GM12875 (cell line): ENCODE results near the gene DRG2.

Experiments used
- H3K4me3 ChIP-seq: one replicate; pipeline ENCODE4 v1.5.1; 2011; ENCODE audit warnings: low read depth, low read length, control low read depth
- TF ChIP-seq, protein P1 (sequence below): IDR thresholded peaks from 2 replicates; pipeline ENCODE4 v1.5.1; 2011; ENCODE audit warnings: low read depth, mild to moderate bottlenecking, control low read depth, inconsistent platforms, low read length, moderate library complexity, borderline replicate concordance; ENCODE audit not compliant: insufficient read depth

Gene DRG2

GRCh38 chr17:18115517-18115916 is 27.8 kb downstream of the DRG2 start:
- H3K4me3 ChIP-seq, result no peak overlapping the region
- TF ChIP-seq, protein P1, sequence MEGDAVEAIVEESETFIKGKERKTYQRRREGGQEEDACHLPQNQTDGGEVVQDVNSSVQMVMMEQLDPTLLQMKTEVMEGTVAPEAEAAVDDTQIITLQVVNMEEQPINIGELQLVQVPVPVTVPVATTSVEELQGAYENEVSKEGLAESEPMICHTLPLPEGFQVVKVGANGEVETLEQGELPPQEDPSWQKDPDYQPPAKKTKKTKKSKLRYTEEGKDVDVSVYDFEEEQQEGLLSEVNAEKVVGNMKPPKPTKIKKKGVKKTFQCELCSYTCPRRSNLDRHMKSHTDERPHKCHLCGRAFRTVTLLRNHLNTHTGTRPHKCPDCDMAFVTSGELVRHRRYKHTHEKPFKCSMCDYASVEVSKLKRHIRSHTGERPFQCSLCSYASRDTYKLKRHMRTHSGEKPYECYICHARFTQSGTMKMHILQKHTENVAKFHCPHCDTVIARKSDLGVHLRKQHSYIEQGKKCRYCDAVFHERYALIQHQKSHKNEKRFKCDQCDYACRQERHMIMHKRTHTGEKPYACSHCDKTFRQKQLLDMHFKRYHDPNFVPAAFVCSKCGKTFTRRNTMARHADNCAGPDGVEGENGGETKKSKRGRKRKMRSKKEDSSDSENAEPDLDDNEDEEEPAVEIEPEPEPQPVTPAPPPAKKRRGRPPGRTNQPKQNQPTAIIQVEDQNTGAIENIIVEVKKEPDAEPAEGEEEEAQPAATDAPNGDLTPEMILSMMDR, result no peak

GRCh38 chr17:18116078-18116477 is 28.3 kb downstream of the DRG2 start:
- TF ChIP-seq, protein P1, result no peak
- no peak overlapping the region for H3K4me3 ChIP-seq

GRCh38 chr17:18117533-18117932 is 29.8 kb downstream of the DRG2 start:
- TF ChIP-seq, protein P1, result no peak
- H3K4me3 ChIP-seq, result no peak overlapping the region

DNA sequence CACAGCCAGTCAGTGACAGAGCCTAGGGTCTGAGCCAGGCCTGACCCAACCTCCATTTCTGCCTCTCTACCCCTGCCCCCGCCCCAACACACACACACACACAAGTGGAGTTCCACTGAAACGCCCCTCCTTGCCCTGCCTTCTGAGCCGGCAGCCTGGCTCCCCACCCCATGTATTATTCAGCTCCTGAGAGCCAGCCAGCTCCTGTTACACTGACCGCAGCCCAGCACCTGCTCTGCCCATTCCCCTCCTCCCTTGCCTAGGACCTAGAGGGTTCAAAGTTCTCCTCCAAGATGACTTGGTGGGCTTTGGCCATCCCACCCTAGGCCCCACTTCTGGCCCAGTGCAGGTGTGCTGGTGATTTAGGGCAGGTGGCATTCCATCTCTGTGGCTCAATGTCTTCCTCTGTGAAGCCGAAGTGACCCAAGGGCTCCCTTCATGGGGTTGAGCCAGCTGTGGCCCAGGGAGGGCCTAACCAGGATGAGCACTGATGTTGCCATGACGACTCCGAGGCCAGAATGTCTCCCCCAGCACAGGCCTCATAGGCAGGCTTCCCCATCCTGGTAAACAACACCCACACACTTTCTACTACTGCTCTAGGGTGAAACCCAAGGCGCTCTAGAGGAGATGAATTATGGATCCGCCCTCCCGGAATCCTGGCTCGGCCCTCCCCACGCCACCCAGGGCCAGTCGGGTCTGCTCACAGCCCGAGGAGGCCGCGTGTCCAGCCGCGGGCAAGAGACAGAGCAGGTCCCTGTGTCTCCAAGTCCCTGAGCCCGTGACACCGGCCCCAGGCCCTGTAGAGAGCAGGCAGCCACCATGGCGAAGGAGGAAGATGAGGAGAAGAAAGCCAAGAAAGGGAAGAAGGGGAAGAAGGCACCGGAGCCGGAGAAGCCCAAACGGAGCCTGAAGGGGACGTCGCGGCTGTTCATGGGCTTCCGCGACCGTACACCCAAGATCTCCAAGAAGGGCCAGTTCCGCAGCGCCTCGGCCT is 30.5 kb downstream of the DRG2 start:
- TF ChIP-seq, protein P1, result no peak
- H3K4me3 ChIP-seq, result no peak overlapping the region

- H3K4me3 ChIP-seq, result no peak overlapping the region
- TF ChIP-seq, protein P1, result no peak
Measured at GRCh38 chr17:18119166-18119745, 31.5 kb downstream of the DRG2 start.

DNA sequence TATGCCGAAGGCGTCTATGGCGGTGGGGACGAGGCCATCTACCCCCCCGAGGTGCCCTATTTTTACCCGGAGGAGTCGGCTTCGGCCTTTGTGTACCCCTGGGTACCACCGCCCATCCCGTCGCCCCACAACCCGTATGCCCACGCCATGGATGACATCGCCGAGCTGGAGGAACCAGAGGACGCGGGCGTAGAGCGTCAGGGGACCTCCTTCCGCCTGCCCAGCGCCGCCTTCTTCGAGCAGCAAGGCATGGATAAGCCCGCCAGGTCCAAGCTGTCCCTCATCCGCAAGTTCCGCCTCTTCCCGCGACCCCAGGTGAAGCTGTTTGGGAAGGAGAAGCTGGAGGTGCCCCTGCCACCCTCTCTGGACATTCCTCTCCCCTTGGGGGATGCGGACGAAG is 32.2 kb downstream of the DRG2 start:
- H3K4me3 ChIP-seq, result no peak overlapping the region
- TF ChIP-seq, protein P1, result no peak
